ENCODE data around the gene UCN.
"Not testable (repeated sequence)": the region's sequence is repeated elsewhere in the genome, so short reads cannot be mapped to it uniquely, and the experiment has no call there.

UCN gene

DNA sequence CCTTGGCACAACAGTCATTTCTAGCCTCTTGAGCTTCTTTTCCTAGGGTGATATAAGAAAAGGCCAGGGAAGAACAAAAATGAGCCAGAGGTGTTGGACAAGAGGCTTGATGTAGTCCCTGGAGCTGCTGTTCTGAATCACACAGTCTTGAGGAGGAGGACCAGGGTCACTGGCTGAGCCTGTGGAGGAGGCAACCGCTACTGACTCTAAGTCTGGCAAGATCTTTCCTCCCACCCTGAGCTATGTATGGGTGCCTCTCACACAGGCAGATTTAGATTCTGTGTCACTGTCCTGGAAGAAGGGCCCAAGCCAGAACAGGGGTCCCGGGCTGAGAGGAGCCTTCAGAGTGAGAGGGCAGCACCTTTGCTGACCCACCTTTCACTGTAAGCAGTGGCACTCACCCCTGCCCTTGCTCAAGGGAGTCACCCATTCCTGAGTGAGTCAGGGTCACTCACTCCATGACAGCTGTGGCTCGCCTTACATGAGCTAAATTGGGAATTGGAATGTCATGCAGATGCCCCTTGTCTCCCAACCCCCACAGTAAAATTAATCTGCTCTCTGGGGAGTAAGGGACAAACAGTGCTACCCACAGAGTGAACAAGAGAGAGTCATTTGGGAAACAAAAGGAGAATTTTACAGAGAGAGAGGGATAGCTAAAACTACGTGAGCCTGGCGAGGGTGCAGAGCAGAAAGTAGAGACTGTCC lies 26.2 kb downstream of the UCN start, which contains the start of gene TRIM54:
Gene TRIM54 (plus strand): TSS at position 575 of the 705 bp plus-strand sequence. CDS start 303 bp downstream, outside the sequence.
- no peaks in the 10 kb centered on the region for H3K36me3 ChIP-seq (ENCODE audit: insufficient read depth, insufficient read length, low read length)
- no peak for DNase-seq (ENCODE audit: low read depth, low spot score)
- H3K27me3 ChIP-seq (ENCODE audit: insufficient read depth, insufficient read length): peaks cover 5% of the 10 kb centered on the region
- peak within 1 kb of the TSS; percentile 29 for H3K4me3 ChIP-seq (ENCODE audit: insufficient read length, low read depth)
- TF ChIP-seq YY1 (IDR thresholded peaks at IDR 0.05; ENCODE audit: insufficient read depth, insufficient read length) (no peak), ZNF274 (IDR thresholded peaks at IDR 0.05; ENCODE audit: low read depth, low read length) (no peak), SUZ12 (IDR thresholded peaks at IDR 0.05; ENCODE audit: extremely low read depth, insufficient read depth, insufficient read length) (no peak)
- peak within 1 kb of the TSS; percentile 59 for H3K9ac ChIP-seq (ENCODE audit: insufficient read length, low read depth)
- H3K9me3 ChIP-seq (ENCODE audit: insufficient read depth, low read length): no peaks in the 10 kb centered on the region
- peaks cover 6% of the 10 kb centered on the region for H3K4me1 ChIP-seq (ENCODE audit: insufficient read depth, insufficient read length)

DNA sequence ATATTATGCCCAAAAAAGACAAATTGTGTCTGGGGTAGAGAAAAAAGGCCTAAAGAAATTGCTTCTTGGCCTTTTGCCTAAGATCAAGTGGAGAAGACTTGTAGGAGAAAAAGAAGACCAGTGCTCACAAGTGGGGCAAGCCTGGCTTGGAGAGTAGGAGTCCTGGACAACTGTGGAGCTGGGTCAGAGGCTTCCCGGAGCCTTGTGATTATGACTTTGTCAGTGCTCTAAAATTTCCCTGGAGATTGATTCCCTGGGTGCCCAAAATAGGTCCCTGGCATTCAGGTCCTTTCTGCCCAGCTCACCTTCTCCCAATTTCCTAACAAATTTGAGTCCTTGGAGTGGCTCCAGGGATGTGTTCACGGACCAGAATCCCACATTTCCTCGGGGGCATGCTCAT lies 26.8 kb downstream of the UCN start:
- Histone ChIP-seq H3K4me1 (ENCODE audit: insufficient read depth, insufficient read length) (peaks cover 6% of the 10 kb centered on the region), H3K4me3 (ENCODE audit: insufficient read length, low read depth) (no peak overlapping the region), H3K9me3 (ENCODE audit: insufficient read depth, low read length) (no peaks in the 10 kb centered on the region), H3K27me3 (ENCODE audit: insufficient read depth, insufficient read length) (peaks cover 5% of the 10 kb centered on the region), H3K36me3 (ENCODE audit: insufficient read depth, insufficient read length, low read length) (no peaks in the 10 kb centered on the region), H3K9ac (ENCODE audit: insufficient read length, low read depth) (no peak overlapping the region)
- no peak for DNase-seq (ENCODE audit: low read depth, low spot score)
- TF ChIP-seq YY1 (IDR thresholded peaks at IDR 0.05; ENCODE audit: insufficient read depth, insufficient read length): no peak
- no peak for TF ChIP-seq ZNF274 (IDR thresholded peaks at IDR 0.05; ENCODE audit: low read depth, low read length)
- no peak for TF ChIP-seq SUZ12 (IDR thresholded peaks at IDR 0.05; ENCODE audit: extremely low read depth, insufficient read depth, insufficient read length)

DNA sequence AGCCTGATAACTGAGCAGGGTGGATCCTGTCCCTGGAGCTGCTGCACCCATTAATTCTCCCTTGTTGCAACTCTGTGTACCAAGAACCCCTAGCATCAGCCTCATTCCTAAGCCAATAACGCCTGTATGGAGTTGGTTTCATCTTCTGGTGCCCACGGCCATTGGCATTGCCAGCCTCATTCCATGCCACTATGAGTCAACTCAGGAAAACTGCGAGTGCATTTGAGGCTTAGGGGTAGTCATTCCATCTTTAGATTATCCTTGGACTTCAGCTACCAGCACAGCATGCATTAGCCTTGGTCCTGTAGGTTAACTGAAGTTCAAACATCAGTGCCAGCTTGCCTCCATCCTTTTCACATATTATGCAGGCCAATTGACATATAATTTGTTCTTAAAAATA lies 27.4 kb downstream of the UCN start:
- TF ChIP-seq YY1 (IDR thresholded peaks at IDR 0.05; ENCODE audit: insufficient read depth, insufficient read length) (no peak), ZNF274 (IDR thresholded peaks at IDR 0.05; ENCODE audit: low read depth, low read length) (no peak), SUZ12 (IDR thresholded peaks at IDR 0.05; ENCODE audit: extremely low read depth, insufficient read depth, insufficient read length) (no peak)
- DNase-seq (ENCODE audit: low read depth, low spot score): no peak
- Histone ChIP-seq H3K4me1 (ENCODE audit: insufficient read depth, insufficient read length) (peaks cover 6% of the 10 kb centered on the region), H3K9ac (ENCODE audit: insufficient read length, low read depth) (no peak overlapping the region), H3K27me3 (ENCODE audit: insufficient read depth, insufficient read length) (peaks cover 5% of the 10 kb centered on the region), H3K9me3 (ENCODE audit: insufficient read depth, low read length) (no peaks in the 10 kb centered on the region), H3K36me3 (ENCODE audit: insufficient read depth, insufficient read length, low read length) (no peaks in the 10 kb centered on the region), H3K4me3 (ENCODE audit: insufficient read length, low read depth) (no peak overlapping the region)

DNA sequence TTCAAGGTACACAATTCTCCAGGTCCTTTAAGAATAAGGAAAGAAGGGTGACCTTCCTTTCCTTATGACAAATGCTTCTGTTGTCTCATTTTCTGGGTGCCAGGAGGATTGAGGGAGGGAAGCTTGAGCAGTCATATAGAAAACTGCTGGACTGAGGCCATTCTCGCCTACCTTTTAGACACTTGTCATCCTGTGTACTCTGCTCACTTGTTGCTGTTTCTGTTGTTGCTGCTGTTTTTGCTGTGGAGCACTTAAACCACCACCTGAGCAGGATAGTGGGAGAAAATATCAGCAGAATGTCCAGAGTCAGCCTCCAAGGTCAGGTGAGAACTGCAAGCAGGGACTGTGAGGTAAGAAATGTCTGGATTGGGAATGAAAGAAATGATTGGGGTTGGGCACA lies 30.2 kb downstream of the UCN start:
- DNase-seq (ENCODE audit: low read depth, low spot score): no peak
- no peaks in the 10 kb centered on the region for H3K9me3 ChIP-seq (ENCODE audit: insufficient read depth, low read length)
- TF ChIP-seq SUZ12 (IDR thresholded peaks at IDR 0.05; ENCODE audit: extremely low read depth, insufficient read depth, insufficient read length): no peak
- no peak for TF ChIP-seq YY1 (IDR thresholded peaks at IDR 0.05; ENCODE audit: insufficient read depth, insufficient read length)
- no peak for TF ChIP-seq ZNF274 (IDR thresholded peaks at IDR 0.05; ENCODE audit: low read depth, low read length)
- no peaks in the 10 kb centered on the region for H3K27me3 ChIP-seq (ENCODE audit: insufficient read depth, insufficient read length)
- no peak overlapping the region for H3K9ac ChIP-seq (ENCODE audit: insufficient read length, low read depth)
- no peaks in the 10 kb centered on the region for H3K36me3 ChIP-seq (ENCODE audit: insufficient read depth, insufficient read length, low read length)
- H3K4me3 ChIP-seq (ENCODE audit: insufficient read length, low read depth): no peak overlapping the region
- peaks cover 9% of the 10 kb centered on the region for H3K4me1 ChIP-seq (ENCODE audit: insufficient read depth, insufficient read length)

DNA sequence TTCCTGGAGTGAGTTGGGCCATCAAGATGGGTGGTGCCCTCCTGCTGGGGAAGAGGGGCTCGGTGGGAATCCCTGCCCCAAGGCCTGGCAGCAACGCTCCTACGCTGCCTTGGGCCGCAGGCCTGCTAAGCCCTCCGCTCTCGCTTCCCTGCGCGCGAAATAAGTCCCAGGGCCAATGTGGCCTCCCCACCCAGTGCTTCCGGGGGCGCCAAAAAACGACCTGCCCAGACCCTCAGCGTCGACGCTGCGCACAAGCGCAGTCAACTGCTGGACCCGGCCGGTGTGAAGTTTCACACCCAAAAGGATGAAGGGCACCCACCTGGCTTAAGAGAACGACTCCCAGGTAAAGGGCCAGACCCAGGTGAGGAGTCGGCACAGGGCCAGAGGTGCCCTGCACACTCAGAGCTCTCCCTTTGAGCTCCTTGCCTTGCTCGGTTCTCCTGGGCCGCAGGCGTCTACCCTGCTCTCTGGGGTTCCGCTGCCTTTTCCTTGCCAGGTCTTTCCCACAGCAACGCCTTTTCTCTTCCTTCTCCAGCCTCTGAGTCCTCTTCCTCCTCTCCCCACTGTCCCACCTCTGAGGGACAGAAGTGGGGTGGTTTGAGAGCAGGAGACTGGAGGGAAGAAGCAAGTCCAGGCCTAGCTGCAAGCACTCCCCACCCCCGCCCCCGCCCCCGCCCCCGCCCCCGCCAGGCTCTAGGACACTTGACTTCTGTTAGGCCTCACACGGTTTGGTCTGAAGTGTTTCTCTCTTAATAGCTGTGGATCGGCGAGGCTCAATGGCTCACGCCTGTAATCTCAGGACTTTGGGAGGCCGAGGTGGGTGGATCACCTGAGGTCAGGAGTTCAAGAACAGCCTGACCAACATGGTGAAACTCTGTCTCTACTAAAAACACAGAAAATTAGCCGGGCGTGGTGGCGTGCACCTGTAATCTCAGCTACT lies 32.8 kb downstream of the UCN start, which contains the start of gene DNAJC5G:
Gene DNAJC5G (plus strand): TSS at position 223 of the 940 bp plus-strand sequence. CDS start 1,296 bp downstream, outside the sequence.
- H3K4me3 ChIP-seq (ENCODE audit: insufficient read length, low read depth): no peak within 1 kb of the TSS
- H3K9me3 ChIP-seq (ENCODE audit: insufficient read depth, low read length): no peaks in the 10 kb centered on the region
- H3K27me3 ChIP-seq (ENCODE audit: insufficient read depth, insufficient read length): no peaks in the 10 kb centered on the region
- DNase-seq (ENCODE audit: low read depth, low spot score): no peak
- TF ChIP-seq SUZ12 (IDR thresholded peaks at IDR 0.05; ENCODE audit: extremely low read depth, insufficient read depth, insufficient read length): no peak
- no peak for TF ChIP-seq ZNF274 (IDR thresholded peaks at IDR 0.05; ENCODE audit: low read depth, low read length)
- H3K9ac ChIP-seq (ENCODE audit: insufficient read length, low read depth): no peak within 1 kb of the TSS
- no peaks in the 10 kb centered on the region for H3K36me3 ChIP-seq (ENCODE audit: insufficient read depth, insufficient read length, low read length)
- H3K4me1 ChIP-seq (ENCODE audit: insufficient read depth, insufficient read length): peaks cover 3% of the 10 kb centered on the region

DNA sequence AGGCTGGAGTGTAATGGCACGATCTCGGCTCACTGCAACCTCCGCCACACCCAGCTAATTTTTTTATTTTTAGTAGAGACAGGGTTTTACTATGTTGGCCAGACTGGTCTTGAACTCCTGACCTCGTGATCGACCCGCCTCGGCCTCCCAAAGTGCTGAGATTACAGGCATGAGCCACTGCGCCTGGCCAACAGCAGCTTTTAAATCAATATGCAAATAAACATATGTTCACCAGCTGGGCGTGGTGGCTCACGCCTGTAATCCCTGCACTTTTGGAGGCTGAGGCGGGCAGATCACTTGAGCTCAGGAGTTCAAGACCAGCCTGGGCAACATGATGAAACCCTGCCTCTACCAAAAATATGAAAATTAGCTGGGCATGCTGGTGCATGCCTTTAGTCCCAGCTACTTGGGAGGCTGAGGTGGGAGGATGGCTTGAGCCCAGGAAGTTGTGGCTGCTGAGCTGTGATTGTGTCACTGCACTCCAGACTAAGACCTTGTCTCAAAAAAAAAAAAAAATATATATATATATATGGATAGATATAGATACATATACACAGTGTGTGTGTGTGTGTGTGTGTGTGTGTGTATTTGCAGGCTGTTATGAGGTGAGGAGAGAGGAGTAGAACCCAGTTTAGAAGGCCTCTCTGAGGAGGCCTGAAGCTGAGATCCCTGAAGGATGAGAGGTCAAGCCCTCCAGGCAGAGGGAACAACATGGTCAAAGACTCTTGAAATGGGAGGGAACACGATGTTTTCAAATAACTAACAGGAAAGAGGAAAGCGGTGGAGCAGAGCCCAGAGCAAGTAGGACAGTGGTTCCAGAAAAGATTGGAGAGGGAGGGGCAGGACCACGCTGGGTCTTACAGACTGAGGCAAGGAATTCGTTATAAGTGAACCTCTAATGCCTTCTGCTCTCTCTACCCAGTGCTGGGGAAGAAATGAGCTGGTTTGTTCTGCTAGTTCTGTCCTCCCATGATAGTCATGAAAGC lies 35.4 kb downstream of the UCN start:
- H3K4me1 ChIP-seq (ENCODE audit: insufficient read depth, insufficient read length); DNase-seq (ENCODE audit: low read depth, low spot score); H3K4me3 ChIP-seq (ENCODE audit: insufficient read length, low read depth); H3K27me3 ChIP-seq (ENCODE audit: insufficient read depth, insufficient read length); H3K36me3 ChIP-seq (ENCODE audit: insufficient read depth, insufficient read length, low read length); H3K9ac ChIP-seq (ENCODE audit: insufficient read length, low read depth); H3K9me3 ChIP-seq (ENCODE audit: insufficient read depth, low read length): not testable (repeated sequence)

Data from NT2/D1 (cell line).